ENCODE data around the gene UQCC5.

The UQCC5 gene

DNA sequence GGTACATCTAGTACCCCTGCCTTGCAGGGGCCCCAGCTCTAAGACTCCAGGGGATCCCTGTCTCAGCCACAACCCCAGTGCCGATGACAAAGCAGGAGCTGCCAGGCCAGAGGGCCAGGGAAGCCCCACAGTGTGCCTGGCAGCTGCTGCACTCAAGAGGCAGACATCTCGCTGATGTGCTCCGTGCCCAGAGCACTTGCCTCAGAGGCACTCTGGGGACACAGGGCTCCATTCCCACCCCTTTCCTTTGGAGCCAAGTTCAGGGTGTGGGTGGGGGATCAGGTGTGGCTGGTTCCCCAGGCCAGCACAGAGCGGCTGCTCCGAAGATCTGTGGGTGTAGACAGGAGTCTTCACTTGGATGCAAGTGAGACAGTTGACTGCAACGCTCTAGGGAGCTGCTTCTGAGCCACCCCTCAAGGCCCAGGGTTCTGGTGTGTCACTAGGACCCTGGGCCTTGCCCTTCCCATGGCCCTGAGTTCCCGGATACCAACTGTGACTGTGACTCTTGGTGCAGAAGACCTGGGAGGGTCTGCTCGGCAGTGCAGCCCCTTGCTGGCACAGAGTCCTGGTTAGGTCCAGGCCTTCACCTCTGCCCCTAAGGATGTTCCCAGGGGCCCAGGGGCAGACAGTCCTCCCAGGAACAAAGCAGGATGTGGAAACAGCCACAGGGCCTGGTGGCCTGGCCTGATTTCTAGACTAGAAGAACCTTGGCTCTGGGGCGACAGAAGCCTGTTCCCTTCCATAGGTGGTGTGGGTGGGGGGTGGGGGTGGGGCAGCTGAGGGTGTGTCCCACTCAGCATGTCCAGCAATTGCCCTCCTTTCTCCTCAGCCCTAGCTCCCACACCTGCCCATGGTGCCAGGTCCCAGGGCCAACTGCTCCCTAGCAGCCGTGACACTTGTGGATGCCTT, 5.2 kb upstream of the UQCC5 start:
- intact Hi-C loops (cut with DNase I; ENCODE audit: low total_unique reads): loop anchor here (10.0 kb wide), 1 partner anchor 56 kb away; no protein-coding TSS in a partner anchor
- peak overlapping the region; percentile 58 to 79 for H3K27ac ChIP-seq

DNA sequence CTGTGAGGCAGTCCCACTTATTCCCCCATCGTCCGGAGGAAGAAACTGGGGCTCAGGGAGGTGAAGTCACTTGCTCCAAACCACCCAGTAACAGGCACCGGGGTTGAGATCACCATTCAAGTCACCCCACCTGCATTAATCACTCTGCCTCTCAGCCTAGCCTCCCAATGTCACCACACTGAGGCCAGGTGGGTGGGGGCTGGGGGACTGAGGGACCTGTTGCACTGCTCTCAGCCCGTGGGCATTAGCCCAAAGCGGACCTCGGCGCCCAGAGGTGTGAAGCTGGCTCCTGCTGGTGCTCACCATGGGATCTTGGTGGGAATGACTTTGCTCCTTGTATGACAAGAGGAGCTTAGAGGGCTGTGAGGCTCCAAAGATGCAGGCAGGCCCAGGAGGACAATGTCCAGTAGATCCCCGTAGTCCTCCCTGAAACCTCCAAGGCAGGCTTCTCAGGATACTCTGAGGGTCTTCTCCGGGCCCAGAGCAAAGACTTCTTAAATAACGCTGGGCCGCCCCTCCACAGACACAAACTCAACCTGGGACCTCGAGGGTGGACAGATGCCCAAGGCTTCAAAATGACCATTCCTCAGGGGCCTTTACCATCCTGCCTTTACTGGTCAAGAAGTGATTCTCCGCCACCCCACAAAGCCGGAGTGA, 4.4 kb upstream of the UQCC5 start:
- H3K27ac ChIP-seq: peak overlapping the region; percentile 58 to 79
- peaks cover 0 to 20% (median 10%) of the 10 kb centered on the region in 3 donors for H3K36me3 ChIP-seq
- TF ChIP-seq, protein P1, sequence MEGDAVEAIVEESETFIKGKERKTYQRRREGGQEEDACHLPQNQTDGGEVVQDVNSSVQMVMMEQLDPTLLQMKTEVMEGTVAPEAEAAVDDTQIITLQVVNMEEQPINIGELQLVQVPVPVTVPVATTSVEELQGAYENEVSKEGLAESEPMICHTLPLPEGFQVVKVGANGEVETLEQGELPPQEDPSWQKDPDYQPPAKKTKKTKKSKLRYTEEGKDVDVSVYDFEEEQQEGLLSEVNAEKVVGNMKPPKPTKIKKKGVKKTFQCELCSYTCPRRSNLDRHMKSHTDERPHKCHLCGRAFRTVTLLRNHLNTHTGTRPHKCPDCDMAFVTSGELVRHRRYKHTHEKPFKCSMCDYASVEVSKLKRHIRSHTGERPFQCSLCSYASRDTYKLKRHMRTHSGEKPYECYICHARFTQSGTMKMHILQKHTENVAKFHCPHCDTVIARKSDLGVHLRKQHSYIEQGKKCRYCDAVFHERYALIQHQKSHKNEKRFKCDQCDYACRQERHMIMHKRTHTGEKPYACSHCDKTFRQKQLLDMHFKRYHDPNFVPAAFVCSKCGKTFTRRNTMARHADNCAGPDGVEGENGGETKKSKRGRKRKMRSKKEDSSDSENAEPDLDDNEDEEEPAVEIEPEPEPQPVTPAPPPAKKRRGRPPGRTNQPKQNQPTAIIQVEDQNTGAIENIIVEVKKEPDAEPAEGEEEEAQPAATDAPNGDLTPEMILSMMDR (IDR thresholded peaks at IDR 0.05): no peak
- intact Hi-C loops (cut with DNase I; ENCODE audit: low total_unique reads): loop anchor here (10.0 kb wide), 1 partner anchor 57 kb away; no protein-coding TSS in a partner anchor
- H3K9me3 ChIP-seq: no peaks in the 10 kb centered on the region
- DNase-seq: peak in 1 of 2 donors; percentile 68
- peaks cover 0 to 67% (median 55%) of the 10 kb centered on the region in 4 donors for H3K4me1 ChIP-seq
- peak overlapping the region; percentile 72 to 78 for H3K4me3 ChIP-seq
- H3K27me3 ChIP-seq: no peaks in the 10 kb centered on the region

More for the DNA sequence above, 5.2 kb upstream of the UQCC5 start:
- peak in 1 of 2 donors; percentile 78 for DNase-seq
- Histone ChIP-seq H3K9me3 (no peaks in the 10 kb centered on the region), H3K27me3 (no peaks in the 10 kb centered on the region), H3K36me3 (peaks cover 0 to 23% (median 11%) of the 10 kb centered on the region in 3 donors), H3K4me1 (peaks cover 0 to 75% (median 59%) of the 10 kb centered on the region in 4 donors), H3K4me3 (no peak overlapping the region)
- TF ChIP-seq, protein P1 (IDR thresholded peaks at IDR 0.05): no peak

DNA sequence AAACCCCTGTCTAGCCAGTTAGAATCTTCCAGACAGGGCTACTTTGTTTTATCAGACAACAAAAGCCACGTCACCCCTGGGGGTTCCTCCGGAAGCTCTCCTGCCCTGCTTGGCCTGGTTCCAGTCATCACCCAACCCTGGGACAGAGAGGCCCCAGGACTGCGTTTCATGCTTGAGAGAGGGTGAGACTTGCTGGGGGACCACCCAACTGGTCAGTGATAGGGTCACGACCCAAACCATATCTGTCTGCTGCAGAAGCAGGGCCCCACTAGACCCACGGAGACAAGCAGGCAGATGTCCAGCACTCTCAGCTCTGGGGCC, 3.9 kb upstream of the UQCC5 start:
- no peaks in the 10 kb centered on the region for H3K9me3 ChIP-seq
- TF ChIP-seq, protein P1 (IDR thresholded peaks at IDR 0.05): no peak
- H3K27ac ChIP-seq: peak overlapping the region; percentile 58 to 79
- peaks cover 0 to 67% (median 57%) of the 10 kb centered on the region in 4 donors for H3K4me1 ChIP-seq
- peak in 1 of 2 donors; percentile 69 for DNase-seq
- no peaks in the 10 kb centered on the region for H3K27me3 ChIP-seq
- intact Hi-C loops (cut with DNase I; ENCODE audit: low total_unique reads): loop anchor here (10.0 kb wide), 1 partner anchor 58 kb away; no protein-coding TSS in a partner anchor
- H3K36me3 ChIP-seq: peaks cover 0 to 15% (median 5%) of the 10 kb centered on the region in 3 donors
- peak overlapping the region; percentile 72 to 78 for H3K4me3 ChIP-seq

- DNase-seq: peak in 1 of 2 donors; percentile 75
- intact Hi-C loops (cut with DNase I; ENCODE audit: low total_unique reads): loop anchor here (10.0 kb wide), 1 partner anchor 58 kb away; no protein-coding TSS in a partner anchor
- Histone ChIP-seq H3K9me3 (no peaks in the 10 kb centered on the region), H3K4me3 (peak overlapping the region; percentile 72 to 78), H3K36me3 (peaks cover 0 to 10% (median 0%) of the 10 kb centered on the region in 3 donors), H3K27ac (peak overlapping the region; percentile 58 to 79), H3K27me3 (no peaks in the 10 kb centered on the region), H3K4me1 (peaks cover 0 to 72% (median 63%) of the 10 kb centered on the region in 4 donors)
- TF ChIP-seq, protein P1 (IDR thresholded peaks at IDR 0.05): no peak
Observed at GRCh38 chr3:52532838-52533622, 3.4 kb upstream of the UQCC5 start.

Data from tibial artery (tissue), 4 donors.